Urinary bladder (tissue), 4 donors: ENCODE measurements around the gene SPSB4. TPM values are rescaled to one million over a fixed set of nuclear protein-coding genes. Genes with fewer than 3 reads are reported as not detected.

ENCODE experiments used
- DNase-seq: peaks from one replicate; pipeline ENCODE4 v3.0.0-alpha.2; 2015; ENCODE audit errors: extremely low spot score
- H3K27ac ChIP-seq: one replicate; pipeline ENCODE4 v1.5.1; 2013; ENCODE audit warnings: low read depth, mild to moderate bottlenecking, moderate library complexity
- H3K36me3 ChIP-seq: one replicate; pipeline ENCODE4 v1.6.1; 2013; ENCODE audit warnings: mild to moderate bottlenecking, moderate library complexity; ENCODE audit not compliant: insufficient read depth
- H3K4me1 ChIP-seq: one replicate; pipeline ENCODE4 v1.6.1; 2013; ENCODE audit warnings: mild to moderate bottlenecking, moderate library complexity; ENCODE audit not compliant: insufficient read depth
- H3K4me3 ChIP-seq: one replicate; pipeline ENCODE4 v1.5.1; 2013; ENCODE audit warnings: low read depth, low read length
- WGBS: extraction: QIAGEN DNeasy Blood & Tissue Kit; methylation state at CpG from one replicate; pipeline ENCODE4 v1.1.7; 2013; 5-methylcytosine and 5-hydroxymethylcytosine counted together
- polyA plus RNA-seq: library from polyadenylated mRNA; stranded (reverse); fragments of 200-250 nt; gene quantifications from one replicate; pipeline ENCODE4 v1.2.3, GENCODE V29; 2013
- total RNA-seq: library from RNA; depleted of rRNA; stranded (reverse); fragments of >200 nt; gene quantifications from one replicate; pipeline ENCODE4 v1.2.3, GENCODE V29; 2014
- donor health status: healthy with polysubstance abuse.
- donor health status: healthy.

Gene SPSB4
- total and polyA plus RNA-seq, 2 donors: 0.29 to 5.6 TPM

- H3K36me3 ChIP-seq: no peaks in the 10 kb centered on the region
- no peaks in the 10 kb centered on the region for H3K4me1 ChIP-seq
- H3K27ac ChIP-seq: no peak overlapping the region
- H3K4me3 ChIP-seq: no peak overlapping the region
- DNase-seq: no peak
- 87% methylated on average over 4 of the region's 4 CpGs for WGBS
These were observed 6.2 kb upstream of the SPSB4 start for GRCh38 chr3:141044695-141045641.

DNA sequence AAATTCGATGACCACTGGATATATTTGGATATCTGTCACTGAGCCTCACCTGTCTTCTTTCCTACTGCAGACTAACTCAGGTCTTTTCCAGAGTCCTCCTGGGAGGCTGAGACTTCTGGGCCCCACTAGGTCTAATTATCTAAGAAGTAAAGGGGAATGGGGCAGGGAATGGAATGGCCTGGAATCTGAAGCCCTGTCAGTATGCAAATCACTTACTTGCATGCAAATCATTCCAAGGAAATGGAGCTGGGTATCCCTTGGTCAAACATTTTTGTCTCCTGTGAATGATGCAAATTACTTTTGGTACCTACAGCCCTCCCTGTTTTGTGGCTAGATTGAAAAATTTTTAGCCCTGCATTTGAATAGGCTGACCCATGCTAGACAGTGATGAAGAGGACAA, 5.3 kb upstream of the SPSB4 start:
- Histone ChIP-seq H3K4me3 (no peak overlapping the region), H3K36me3 (no peaks in the 10 kb centered on the region), H3K27ac (no peak overlapping the region), H3K4me1 (no peaks in the 10 kb centered on the region)
- 84% methylated on average over 1 of the region's 1 CpG for WGBS
- no peak for DNase-seq

- H3K4me3 ChIP-seq: no peak overlapping the region
- no peak for DNase-seq
- no peak overlapping the region for H3K27ac ChIP-seq
- H3K36me3 ChIP-seq: no peaks in the 10 kb centered on the region
- H3K4me1 ChIP-seq: no peaks in the 10 kb centered on the region
- WGBS: 80% methylated on average over 1 of the region's 1 CpG
These were observed 4.0 kb upstream of the SPSB4 start for GRCh38 chr3:141047168-141047567.

DNA sequence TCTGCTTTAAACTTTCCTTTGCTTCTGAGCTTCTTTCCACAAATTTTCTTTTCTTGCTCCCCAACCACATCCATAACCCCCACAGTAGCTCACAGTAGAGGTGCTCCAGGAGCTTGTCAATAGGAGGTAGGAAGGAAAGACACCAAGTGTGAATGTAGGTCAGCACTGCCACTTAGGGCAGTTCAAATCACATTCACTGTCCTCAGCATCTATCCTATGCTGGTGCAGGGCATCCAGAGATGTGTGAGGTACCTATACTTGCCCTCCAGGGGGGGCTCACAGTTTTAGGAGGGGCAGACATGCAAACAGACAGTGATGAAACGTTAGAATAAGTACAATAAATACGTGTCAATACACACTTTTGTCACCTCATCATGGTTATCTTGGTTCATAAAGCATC, 1.5 kb upstream of the SPSB4 start:
- no peak for DNase-seq
- Histone ChIP-seq H3K4me1 (no peaks in the 10 kb centered on the region), H3K27ac (no peak overlapping the region), H3K4me3 (no peak overlapping the region), H3K36me3 (no peaks in the 10 kb centered on the region)
- 59% methylated on average over 2 of the region's 2 CpGs for WGBS

DNA sequence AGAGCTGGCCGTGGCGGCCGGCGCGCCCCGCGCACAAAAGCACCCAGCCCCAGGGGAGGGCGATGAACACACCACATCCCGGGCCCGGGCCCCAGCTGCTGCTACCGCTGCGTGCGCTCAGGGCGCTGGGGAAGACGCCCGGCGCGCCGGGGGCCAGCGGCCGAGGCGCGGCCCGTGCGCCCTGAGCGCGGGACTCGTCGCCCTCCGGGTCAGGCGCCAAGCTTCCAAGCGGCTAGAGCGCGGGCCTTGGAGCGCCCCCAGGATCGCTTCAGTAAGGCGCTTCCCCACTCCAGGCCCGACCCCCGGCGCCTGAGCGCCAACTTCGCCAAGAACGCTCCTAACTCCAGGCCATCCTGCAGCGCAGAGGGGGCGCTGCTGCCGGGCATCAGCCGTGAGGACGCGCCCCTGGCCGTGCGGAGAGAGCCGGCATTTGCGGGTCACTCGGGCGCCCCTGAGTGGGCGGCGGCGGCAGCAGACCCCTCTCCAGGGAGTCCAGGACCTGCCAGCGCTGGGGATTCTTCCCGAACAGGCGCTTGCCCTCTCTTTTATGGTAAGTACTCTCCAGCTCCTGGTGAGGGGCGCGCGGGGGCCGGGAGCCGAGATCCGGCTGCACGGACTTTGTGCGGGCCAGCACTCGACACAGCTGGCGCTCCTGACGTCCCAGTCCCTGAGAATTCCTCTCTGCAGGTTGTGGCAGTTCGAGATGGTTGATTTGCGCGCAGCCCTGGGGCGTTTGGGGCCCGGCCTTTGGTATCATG, 475 bp downstream of the SPSB4 start:
- Histone ChIP-seq H3K27ac (no peak overlapping the region), H3K4me3 (peak overlapping the region; percentile 41), H3K4me1 (no peaks in the 10 kb centered on the region), H3K36me3 (no peaks in the 10 kb centered on the region)
- DNase-seq: no peak
- under 1% methylated on average over 77 of the region's 77 CpGs for WGBS

GRCh38 chr3:141052201-141053069, 1.3 kb downstream of the SPSB4 start:
- no peak for DNase-seq
- 2% methylated on average over 48 of the region's 48 CpGs for WGBS
- Histone ChIP-seq H3K27ac (no peak overlapping the region), H3K4me3 (no peak overlapping the region), H3K36me3 (no peaks in the 10 kb centered on the region), H3K4me1 (no peaks in the 10 kb centered on the region)

GRCh38 chr3:141055136-141055535, 4.0 kb downstream of the SPSB4 start:
- Histone ChIP-seq H3K36me3 (no peaks in the 10 kb centered on the region), H3K4me1 (no peaks in the 10 kb centered on the region), H3K27ac (no peak overlapping the region), H3K4me3 (no peak overlapping the region)
- no peak for DNase-seq
- WGBS: 93% methylated on average over 5 of the region's 5 CpGs

DNA sequence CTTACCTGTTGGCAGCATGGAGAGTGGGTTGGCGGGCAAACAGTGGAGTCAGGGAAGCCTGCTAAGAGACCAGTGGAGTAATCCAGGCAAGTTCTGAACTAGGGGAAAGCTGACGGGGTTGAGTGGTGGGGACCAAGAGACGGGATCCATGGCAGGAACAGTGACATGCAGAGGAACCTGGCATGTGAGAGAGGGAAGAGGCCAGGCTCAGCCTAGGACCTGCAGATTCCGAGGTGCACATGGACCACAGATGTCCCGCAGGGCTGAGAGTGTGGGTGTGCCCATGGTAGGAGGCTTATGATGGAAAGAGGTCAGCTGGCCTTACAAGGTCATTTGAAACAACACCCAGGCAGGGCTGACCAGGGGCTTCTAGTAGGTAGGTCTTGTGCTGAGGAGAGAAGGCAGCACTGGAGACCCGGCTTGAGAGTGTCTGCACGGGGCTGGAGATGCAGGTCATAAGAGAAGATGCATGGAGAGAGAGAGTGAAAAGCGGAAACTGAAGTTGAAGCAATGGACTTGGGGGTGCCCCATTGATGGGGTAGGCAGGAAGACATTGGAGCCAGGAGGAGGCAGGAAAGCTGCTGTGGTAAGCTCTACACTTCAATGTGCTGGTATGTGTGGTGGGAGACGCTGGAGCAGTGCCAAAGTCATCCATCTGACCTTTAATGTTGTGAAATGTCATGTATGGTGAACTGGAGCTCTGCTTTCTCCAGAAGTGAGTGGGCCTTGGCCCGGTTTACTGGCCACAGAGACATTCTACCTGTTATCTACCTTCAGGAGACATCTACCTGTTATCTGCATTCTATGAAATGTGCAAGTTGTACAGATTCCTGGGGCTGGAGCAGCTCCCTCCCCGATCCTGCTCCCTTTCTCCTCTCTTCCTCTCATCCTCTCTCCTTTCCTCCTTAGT, 4.6 kb downstream of the SPSB4 start:
- H3K36me3 ChIP-seq: no peaks in the 10 kb centered on the region
- no peak overlapping the region for H3K27ac ChIP-seq
- H3K4me3 ChIP-seq: no peak overlapping the region
- WGBS: 89% methylated on average over 11 of the region's 11 CpGs
- DNase-seq: no peak
- no peaks in the 10 kb centered on the region for H3K4me1 ChIP-seq

- WGBS: 87% methylated on average over 7 of the region's 7 CpGs
- no peaks in the 10 kb centered on the region for H3K4me1 ChIP-seq
- H3K4me3 ChIP-seq: no peak overlapping the region
- no peak overlapping the region for H3K27ac ChIP-seq
- no peaks in the 10 kb centered on the region for H3K36me3 ChIP-seq
- no peak for DNase-seq
These were observed 5.6 kb downstream of the SPSB4 start for GRCh38 chr3:141056751-141057171.

DNA sequence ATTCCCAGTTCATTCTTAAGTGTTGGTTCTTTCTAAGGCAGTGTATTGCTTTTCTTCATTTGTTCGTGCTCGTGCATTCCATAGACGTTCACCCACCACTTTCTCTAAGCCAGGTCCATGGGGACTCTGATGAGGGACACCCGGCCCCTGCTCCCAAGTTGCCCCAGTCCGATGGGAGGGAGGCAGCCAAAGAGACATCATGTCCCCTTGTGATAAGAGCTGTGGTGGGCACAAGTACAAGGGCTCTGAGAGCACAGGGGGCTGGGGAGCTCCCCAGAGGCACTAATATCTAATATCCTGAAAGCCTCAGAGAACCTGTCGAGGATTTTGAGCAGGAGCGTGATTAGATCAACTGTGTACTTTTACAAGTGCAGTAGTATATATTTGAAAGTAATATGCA, 6.3 kb downstream of the SPSB4 start:
- 79% methylated on average over 7 of the region's 7 CpGs for WGBS
- no peaks in the 10 kb centered on the region for H3K4me1 ChIP-seq
- no peaks in the 10 kb centered on the region for H3K36me3 ChIP-seq
- H3K27ac ChIP-seq: no peak overlapping the region
- DNase-seq: no peak
- H3K4me3 ChIP-seq: no peak overlapping the region

- no peak for DNase-seq
- 90% methylated on average over 8 of the region's 8 CpGs for WGBS
These were observed 7.0 kb downstream of the SPSB4 start for GRCh38 chr3:141057946-141058800.

DNA sequence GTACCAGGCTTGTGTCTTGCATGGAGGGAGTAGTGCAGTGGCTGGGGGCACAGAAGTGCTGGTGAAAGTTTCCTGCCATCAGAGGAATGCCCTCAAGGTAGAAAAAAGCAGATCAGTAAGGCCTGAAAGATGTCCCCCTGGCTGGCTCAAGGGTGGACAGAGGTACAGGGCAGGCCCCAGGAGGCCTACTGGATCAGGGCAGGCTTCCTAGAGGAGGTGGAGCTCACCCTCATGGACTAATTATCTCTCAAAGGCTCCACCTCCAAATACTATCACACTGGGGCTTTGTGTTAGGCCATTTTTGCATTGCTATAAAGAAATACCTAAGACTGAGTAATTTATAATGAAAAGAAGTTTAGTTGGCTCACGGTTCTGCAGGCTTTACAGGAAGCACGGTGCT, 7.8 kb downstream of the SPSB4 start:
- 92% methylated on average over 2 of the region's 2 CpGs for WGBS
- no peak overlapping the region for H3K27ac ChIP-seq
- H3K4me1 ChIP-seq: no peaks in the 10 kb centered on the region
- no peaks in the 10 kb centered on the region for H3K36me3 ChIP-seq
- DNase-seq: no peak
- no peak overlapping the region for H3K4me3 ChIP-seq

More at GRCh38 chr3:141057946-141058800, 7.0 kb downstream of the SPSB4 start:
- Histone ChIP-seq H3K36me3 (no peaks in the 10 kb centered on the region), H3K4me1 (no peaks in the 10 kb centered on the region), H3K27ac (no peak overlapping the region), H3K4me3 (no peak overlapping the region)
